Amniotic stem cell (primary cell): ENCODE data around the gene ADAMTS8.
A peak's percentile ranks its signal among the peaks of the same experiment; 100 is the strongest.

Source experiments
- DNase-seq: peaks from one replicate; lab custom pipeline; 2025; lab: John Stamatoyannopoulos, UW

Gene ADAMTS8

DNA sequence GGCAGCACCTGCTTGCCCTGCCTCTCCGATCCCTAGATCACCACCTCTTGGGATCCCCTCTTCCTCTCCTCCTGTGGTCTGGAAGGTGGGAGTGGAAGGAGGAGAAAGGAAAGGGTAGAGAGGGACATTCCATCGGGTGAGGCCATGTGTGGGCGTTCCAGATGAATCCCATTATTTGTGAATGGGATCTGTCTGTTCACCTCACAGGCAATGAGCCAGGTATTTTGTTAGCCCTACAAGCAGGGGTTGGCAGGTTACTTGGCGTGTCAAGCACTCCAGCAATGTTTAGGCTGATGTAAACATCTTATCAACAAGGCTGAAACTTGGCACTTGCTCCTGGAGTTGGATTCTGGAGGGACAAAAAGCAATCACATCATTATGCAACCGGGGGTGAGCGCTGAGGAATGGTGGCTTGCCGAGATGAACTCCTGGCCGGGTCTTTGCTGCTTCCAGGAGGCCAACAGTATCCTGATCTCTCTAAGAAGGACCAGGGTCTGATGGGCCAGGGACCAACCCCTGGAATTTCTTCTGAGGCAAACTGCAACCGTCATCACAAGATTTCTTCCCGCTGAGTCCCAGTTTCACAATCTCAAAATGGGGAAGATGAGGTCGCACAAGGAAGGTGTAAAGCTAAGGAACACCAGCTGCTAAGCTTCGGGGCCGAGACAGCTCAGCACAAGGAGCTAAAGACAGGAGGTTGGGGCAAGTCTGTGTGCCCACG lies 7.8 kb downstream of the ADAMTS8 start:
- DNase-seq: no peak

DNA sequence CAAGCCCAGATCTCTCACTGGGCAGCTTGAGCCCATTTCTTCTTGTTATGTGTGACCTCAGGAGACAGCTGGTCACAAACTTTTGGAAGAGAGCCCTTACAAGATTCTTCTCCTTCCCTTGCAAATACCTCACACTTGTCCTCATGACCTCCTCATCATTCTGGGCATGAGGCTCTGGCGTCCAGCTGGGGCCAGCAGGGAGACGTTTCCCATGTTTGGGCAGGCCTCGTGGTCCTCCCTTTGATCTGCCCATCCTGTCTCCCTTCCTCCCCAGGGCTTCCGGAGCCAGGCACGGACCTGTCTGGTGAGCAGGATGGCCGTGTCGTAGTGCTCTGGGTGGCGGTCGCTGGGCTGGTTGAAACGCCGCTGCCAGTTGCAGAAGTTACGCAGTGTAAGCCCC lies 9.7 kb downstream of the ADAMTS8 start:
- DNase-seq: no peak

- DNase-seq: no peak
Measured at GRCh38 chr11:130418210-130418609, 10.2 kb downstream of the ADAMTS8 start.

GRCh38 chr11:130416906-130417305 lies 11.5 kb downstream of the ADAMTS8 start:
- no peak for DNase-seq

GRCh38 chr11:130416530-130416882 lies 11.9 kb downstream of the ADAMTS8 start:
- DNase-seq: no peak

DNA sequence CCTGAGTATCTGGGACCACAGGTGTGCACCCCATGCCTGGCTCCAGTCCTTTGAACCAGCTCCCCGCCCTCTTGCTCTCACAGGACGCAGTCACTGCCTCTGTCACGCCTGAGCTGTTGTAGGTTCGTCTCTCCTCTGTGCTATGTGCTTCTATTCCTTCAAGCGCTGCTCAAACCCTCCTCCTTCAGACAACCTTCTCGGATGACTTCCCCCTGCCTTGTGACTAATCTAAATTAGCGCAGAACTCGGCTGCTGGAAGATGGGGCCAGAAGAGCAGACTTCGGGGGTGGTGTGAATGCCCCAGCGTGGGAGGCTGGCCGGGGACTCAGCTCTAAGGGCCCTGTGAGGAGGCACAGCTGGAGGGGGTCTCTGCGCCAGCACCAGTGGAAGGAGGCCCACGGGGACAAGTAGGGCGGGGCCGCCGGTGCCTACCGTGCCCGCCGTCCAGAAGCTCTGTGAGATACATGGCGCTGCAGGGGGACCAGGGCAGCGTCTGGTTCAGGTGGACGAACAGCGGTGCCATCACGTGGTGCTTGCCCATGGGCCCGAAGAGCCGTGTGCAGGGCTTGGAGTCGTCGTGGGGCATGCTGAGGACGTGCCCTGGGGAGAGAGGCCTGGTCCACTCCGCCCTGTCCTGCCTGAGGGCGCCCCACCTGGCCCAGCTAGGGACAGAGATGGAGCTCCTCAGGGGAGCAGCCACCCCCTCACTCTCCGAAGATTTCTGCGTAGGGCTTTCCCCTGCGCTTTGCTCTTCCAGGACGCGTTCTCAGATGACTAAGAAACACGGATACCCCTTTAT lies 12.5 kb downstream of the ADAMTS8 start:
- no peak for DNase-seq

DNA sequence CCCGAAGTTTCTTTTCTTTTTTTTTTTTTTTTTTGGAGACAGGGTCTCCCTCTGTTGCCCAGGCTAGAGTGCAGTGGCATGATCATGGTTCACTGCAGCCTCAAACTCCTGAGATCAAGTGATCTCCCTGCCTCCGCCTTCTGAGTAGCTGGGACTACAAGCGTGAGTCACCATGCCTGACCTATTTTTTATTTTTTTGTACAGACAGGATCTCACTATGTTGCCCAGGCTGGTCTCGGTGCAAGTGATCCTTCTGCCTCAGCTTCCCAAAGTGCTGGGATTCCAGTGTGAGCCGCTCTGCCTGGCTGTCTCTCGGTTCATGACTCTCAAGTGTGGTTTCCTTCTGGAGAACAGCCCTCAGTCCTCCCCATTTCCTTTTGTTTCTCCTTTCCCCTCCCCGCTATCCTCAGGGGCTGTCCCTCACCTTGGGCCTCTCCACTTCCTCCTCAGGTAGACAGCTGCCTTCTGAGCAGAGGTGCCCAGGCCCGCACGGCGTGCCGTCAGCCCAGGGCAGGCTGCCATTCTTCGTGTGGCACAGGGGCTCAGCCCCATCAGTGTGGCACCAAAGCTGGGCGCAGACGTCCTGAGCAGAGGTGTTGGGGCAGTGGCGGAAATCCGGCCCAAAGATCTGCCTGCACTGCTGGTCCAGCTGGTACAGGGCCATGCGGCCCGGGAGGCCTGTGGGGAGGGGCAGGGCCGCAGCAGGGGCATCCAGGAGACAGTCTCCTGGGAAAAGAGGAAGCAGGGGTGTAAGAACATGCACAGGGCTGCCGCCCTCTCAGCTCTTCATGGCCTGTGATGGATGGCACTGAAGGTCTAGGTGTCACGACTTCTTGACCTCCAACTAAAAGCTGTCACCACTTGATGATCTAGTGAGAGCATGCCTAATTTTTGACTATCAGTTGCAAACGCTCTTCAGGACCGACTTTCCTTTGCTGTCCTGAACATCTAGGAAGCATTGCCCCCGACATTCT lies 14.0 kb downstream of the ADAMTS8 start:
- DNase-seq: no peak

- peak; percentile 84 for DNase-seq
Measured at GRCh38 chr11:130413405-130414106, 14.9 kb downstream of the ADAMTS8 start.

DNA sequence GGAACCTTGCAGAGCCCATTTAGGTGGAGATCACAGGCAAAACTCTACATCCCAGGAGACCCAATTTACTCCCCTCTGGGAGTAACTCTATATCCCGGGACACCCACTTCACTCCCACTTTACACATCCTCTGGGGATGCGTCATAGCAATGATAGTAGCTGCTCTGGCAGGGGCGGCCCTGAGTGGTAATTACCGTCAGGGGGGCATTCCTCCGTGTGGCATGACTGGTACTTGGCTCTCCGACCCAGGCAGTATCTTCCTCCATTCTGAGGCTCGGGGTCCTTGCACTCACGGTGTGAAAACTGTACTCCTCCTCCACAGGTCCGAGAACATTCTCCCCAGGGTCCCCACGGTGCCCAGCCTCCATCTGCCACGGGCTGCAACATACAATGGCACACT lies 17.2 kb downstream of the ADAMTS8 start:
- DNase-seq: no peak

- no peak for DNase-seq
Measured at GRCh38 chr11:130409594-130410388, 18.6 kb downstream of the ADAMTS8 start.

GRCh38 chr11:130408901-130409300 lies 19.5 kb downstream of the ADAMTS8 start:
- DNase-seq: no peak

DNA sequence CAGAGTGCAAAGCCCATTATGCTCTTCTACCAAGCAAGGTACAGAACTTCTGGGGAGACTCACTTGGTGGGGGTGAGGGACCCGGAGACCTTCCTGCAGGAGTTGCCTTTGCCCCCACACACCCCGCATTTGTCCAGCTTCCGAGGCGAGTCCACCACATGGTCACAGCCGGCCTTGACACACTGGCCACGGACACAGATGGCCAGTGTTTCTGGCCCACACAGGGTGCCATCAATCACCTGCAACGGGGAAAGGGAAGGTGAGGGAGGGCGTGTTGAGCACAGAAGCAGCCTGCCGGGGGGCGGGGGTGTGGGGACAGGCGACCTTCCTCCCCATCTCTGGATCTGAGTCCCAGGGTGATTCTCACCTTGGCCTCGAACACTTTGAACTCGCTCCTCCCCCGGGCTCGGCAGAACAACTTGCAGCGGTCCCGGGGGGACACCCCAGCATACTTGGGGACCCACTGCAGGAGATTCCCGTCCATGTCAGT lies 20.0 kb downstream of the ADAMTS8 start:
- no peak for DNase-seq

GRCh38 chr11:130407978-130408377 lies 20.4 kb downstream of the ADAMTS8 start:
- peak; percentile 31 for DNase-seq

GRCh38 chr11:130405428-130405827 lies 23.0 kb downstream of the ADAMTS8 start:
- DNase-seq: no peak

DNA sequence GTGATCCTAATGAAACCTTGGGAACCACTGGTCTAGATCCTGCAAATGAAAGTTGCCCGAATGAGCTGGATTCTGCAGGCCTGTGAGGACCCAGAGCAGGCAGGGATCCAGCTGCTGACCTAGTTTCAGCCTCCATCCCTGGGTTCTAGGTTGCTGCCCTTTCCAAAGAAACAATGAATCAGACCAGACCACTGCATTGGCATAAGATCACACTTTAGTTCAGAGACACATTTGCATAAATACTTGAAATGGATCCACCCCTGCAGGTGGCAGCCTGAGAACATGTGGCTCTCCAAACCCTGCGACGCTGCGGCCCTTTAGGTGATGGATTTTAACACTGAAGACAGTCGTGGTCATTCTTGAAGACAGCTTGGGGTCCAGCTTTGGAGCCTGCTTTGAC lies 23.7 kb downstream of the ADAMTS8 start:
- no peak for DNase-seq

- DNase-seq: no peak
Measured at GRCh38 chr11:130403967-130404366, 24.4 kb downstream of the ADAMTS8 start.

- peak; percentile 63 for DNase-seq
Measured at GRCh38 chr11:130403271-130403804, 25.1 kb downstream of the ADAMTS8 start.

- DNase-seq: no peak
Measured at GRCh38 chr11:130402570-130402969, 25.8 kb downstream of the ADAMTS8 start.

DNA sequence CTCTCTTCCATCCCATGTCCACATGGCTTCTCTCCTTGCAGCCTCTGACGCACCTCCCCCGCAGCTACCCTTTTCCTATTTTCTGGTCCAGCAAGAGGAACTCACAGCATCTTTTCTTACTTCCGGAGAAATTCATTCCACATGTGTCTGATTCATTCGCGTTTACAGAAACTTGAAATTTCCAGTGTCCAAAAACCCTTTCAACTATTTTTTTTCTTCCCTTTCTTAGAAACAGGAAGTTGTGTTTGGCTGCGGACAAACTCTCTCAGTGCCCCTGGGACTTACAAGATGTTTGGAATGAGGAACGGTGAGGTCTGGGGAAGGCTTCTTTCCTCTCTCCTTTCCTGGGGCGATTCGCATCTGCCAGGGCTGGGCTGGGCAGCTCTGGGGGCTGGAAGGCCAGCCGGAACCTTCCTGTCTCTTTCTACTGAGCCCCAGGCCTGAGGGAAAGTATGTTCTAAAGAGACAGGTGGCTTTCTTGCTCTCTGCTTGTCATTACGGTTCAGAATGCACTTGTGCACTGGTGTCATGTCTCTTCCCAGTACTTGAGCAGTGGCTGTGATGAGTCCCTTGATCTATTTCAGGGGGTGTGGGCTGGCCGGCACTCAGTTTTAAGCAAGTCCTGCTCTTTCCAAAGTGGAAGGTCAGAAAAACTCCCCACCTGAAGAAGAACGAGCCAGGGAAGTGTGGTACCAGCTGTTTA lies 27.5 kb downstream of the ADAMTS8 start:
- peak; percentile 42 for DNase-seq

GRCh38 chr11:130399196-130399595 lies 29.2 kb downstream of the ADAMTS8 start:
- no peak for DNase-seq
